ENCODE measurements around the gene CDH23.

CDH23 gene

GRCh38 chr10:71370031-71370430, 26.7 kb upstream of the CDH23 start:
- FAIRE-seq: no peak

- no peak for FAIRE-seq
Observed at GRCh38 chr10:71371750-71372166, 25.0 kb upstream of the CDH23 start.

GRCh38 chr10:71372882-71373495, 23.7 kb upstream of the CDH23 start:
- no peak for FAIRE-seq

- no peak for FAIRE-seq
Observed at GRCh38 chr10:71374481-71375233, 22.1 kb upstream of the CDH23 start.

- FAIRE-seq: no peak
Observed at GRCh38 chr10:71375952-71376351, 20.8 kb upstream of the CDH23 start.

GRCh38 chr10:71378336-71379117, 18.2 kb upstream of the CDH23 start:
- FAIRE-seq: no peak

- FAIRE-seq: no peak
Observed at GRCh38 chr10:71379118-71379766, 17.5 kb upstream of the CDH23 start.

- FAIRE-seq: no peak
Observed at GRCh38 chr10:71380841-71381240, 15.9 kb upstream of the CDH23 start.

GRCh38 chr10:71381611-71382010, 15.1 kb upstream of the CDH23 start:
- no peak for FAIRE-seq

GRCh38 chr10:71382028-71382427, 14.7 kb upstream of the CDH23 start:
- FAIRE-seq: no peak

GRCh38 chr10:71382757-71383156, 14.0 kb upstream of the CDH23 start:
- FAIRE-seq: no peak

GRCh38 chr10:71383972-71384687, 12.6 kb upstream of the CDH23 start:
- FAIRE-seq: no peak

- FAIRE-seq: no peak
Observed at GRCh38 chr10:71388171-71388570, 8.5 kb upstream of the CDH23 start.

- FAIRE-seq: no peak
Observed at GRCh38 chr10:71388583-71389310, 8.0 kb upstream of the CDH23 start.

- FAIRE-seq: no peak
Observed at GRCh38 chr10:71389768-71390460, 6.8 kb upstream of the CDH23 start.

- FAIRE-seq: no peak
Observed at GRCh38 chr10:71390461-71390835, 6.3 kb upstream of the CDH23 start.

GRCh38 chr10:71390921-71391690, 5.6 kb upstream of the CDH23 start:
- no peak for FAIRE-seq

- FAIRE-seq: no peak
Observed at GRCh38 chr10:71391701-71392100, 5.0 kb upstream of the CDH23 start.

- no peak for FAIRE-seq
Observed at GRCh38 chr10:71392292-71392691, 4.4 kb upstream of the CDH23 start.
